22Rv1 (cell line): Measurements from ENCODE around the gene FKRP.

ENCODE experiments used
- H3K27ac ChIP-seq: fragments of 450-650 bp; 2 replicates; pipeline ENCODE4 v1.5.1; 2017
- ZFX ChIP-seq: fragments of 450-650 bp; IDR thresholded peaks from 2 replicates; pipeline ENCODE4 v1.6.1; 2017; ENCODE audit warnings: antibody characterized with exemption, borderline replicate concordance
- TF ChIP-seq, protein P1 (sequence below): fragments of 450-650 bp; IDR thresholded peaks from 2 replicates; pipeline ENCODE4 v1.5.1; 2017; ENCODE audit warnings: mild to moderate bottlenecking

The FKRP gene

DNA sequence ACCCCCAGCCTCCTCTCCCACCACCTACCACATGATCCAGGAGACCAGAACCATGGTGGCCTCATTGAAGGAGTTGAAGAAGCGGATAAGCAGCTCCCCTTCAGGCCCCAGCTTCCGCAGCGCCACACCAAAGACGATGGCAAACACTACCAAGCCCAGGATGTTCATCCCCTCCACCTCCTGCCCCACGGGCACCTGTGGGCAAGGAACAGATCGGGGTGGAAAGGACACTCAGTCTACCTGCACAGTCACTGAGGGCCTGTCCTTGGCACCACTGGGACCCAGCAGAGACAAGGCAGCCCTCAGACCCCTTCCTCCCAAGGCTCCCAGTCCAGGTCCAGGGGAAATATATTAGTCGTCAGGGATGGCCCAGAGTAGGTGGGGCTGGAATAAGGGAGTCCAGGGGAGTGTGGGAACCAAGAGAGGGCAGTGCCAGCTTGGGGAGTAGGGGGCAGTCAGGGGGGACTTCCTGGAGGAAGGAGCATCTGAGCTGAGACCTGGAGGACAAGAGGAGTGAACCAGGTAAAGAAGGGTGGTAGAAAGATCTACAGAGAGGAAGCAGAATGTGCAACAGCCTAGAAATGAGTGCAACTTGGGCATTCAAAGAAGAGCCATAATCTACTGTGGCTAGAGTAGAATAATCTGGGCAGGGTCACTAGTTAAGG is 36.6 kb downstream of the FKRP start:
- peak overlapping the region; percentile 93; the same call in 1 of the 2 replicates for H3K27ac ChIP-seq

DNA sequence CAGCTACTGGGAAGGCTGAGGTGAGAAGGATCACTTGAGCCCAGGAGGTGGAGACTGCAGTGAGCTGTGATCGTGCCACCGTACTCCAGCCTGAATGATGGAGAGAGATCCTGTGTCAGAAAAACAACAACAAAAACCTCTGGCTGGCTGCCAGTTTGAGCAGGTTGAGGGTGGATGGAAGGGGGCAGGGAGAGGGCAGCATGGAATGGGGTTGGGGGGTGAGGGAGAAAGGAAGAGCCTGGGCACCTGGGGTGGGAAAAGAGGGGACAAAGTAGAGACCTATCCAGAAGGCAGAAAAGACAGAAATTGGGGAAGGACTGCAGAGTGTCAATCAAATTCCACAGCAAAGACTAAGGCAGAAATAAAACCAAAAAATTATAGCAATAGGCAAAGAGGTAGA is 37.8 kb downstream of the FKRP start:
- TF ChIP-seq, protein P1, sequence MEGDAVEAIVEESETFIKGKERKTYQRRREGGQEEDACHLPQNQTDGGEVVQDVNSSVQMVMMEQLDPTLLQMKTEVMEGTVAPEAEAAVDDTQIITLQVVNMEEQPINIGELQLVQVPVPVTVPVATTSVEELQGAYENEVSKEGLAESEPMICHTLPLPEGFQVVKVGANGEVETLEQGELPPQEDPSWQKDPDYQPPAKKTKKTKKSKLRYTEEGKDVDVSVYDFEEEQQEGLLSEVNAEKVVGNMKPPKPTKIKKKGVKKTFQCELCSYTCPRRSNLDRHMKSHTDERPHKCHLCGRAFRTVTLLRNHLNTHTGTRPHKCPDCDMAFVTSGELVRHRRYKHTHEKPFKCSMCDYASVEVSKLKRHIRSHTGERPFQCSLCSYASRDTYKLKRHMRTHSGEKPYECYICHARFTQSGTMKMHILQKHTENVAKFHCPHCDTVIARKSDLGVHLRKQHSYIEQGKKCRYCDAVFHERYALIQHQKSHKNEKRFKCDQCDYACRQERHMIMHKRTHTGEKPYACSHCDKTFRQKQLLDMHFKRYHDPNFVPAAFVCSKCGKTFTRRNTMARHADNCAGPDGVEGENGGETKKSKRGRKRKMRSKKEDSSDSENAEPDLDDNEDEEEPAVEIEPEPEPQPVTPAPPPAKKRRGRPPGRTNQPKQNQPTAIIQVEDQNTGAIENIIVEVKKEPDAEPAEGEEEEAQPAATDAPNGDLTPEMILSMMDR = no peak
- TF ChIP-seq ZFX = no peak
- peak overlapping the region; percentile 93 for H3K27ac ChIP-seq

More for the DNA sequence above, 36.6 kb downstream of the FKRP start:
- TF ChIP-seq, protein P1 = no peak
- no peak for TF ChIP-seq ZFX

DNA sequence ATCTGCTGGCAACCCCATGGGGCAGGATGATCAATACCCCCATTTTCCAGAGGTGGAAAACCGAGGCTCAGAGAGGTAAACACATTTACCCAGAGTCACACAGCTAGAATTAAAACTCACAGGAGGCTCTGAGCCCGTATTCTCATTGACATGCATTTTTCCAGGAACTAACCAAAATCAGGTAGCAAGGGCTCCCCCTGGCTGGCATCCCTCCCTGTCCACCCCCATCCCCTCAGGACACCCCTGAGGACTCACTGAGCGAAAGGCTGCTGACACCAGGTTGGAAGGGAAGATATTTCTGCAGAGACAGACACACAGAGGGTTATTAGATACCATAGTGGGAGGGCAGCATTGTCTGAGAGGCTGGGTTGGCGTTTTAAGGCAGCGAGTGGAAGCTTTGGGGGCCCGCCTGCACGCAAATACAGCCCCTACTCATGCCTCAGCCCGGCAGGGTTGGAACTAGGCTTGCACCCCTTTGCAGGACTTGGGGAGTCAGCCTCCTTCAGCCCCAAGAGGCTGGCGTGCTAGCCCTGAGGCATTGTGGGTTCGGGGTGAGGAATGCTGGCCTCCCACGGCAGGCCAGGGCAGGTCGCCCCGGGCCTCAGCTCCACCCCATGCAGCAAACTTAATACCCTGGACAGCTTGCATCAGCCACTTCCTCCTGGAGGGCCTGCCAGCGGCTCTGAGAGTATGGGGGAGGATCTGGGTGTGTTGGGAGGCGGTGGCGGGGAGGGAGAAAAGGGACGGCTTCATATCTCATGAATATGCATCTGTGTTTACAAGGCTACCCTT is 38.6 kb downstream of the FKRP start:
- no peak for TF ChIP-seq ZFX
- TF ChIP-seq, protein P1 = no peak
- peak overlapping the region; percentile 93 for H3K27ac ChIP-seq

DNA sequence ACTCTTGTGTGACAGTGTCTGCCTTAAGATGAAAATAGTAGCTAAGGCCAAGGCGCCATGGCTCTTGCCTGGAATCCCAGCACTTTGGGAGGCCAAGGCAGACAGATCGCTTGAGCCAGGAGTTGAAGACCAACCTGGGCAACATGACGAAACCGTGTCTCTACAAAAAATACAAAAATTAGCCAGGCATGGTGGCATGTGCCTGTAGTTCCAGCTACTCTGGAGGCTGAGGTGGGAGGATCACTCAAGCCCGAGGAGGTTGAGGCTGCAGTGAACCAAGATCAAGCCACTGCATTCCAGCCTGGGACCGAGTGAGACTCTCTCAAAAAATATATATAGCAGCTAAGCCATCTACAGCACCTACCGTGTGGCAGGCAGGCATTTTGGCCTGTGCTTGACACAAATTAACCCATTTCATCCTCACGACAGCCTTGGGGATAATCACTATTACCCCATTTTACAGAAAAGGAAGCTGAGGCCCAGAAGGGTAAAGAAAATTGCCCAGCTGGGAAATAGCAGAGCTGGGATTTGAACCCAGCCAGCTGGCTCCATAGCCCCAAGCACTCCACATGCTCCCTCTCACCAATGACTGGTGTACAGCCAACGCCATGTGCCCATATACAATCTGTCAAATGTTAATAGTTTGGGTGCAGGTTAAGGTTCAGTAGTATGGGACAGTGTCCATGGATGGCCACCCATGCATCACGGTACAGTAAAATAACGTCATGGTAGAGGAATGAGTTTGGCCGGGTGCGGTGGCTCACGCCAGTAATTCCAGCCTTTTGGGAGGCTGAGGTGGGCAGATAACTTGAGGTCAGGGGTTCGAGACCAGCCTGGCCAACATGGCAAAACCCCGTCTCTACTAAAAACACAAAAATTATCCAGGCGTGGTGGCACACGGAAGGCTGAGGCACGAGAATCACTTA is 39.5 kb downstream of the FKRP start:
- TF ChIP-seq ZFX = no peak

DNA sequence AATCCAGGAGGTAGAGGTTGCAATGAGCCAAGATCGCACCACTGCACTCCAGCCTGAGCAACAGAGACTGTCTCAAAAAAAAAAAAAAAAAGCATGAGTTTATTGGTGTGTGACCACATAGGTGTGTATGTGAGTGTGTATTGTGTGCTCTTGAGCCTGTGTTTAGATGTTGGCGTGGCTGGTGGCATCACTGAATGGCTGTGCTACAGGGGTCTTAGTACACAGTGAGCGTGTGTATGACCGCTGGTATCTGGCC is 40.1 kb downstream of the FKRP start:
- peak overlapping the region; percentile 93 for H3K27ac ChIP-seq
- TF ChIP-seq, protein P1 = no peak

More for the DNA sequence above, 39.5 kb downstream of the FKRP start:
- peak overlapping the region; percentile 93 for H3K27ac ChIP-seq

DNA sequence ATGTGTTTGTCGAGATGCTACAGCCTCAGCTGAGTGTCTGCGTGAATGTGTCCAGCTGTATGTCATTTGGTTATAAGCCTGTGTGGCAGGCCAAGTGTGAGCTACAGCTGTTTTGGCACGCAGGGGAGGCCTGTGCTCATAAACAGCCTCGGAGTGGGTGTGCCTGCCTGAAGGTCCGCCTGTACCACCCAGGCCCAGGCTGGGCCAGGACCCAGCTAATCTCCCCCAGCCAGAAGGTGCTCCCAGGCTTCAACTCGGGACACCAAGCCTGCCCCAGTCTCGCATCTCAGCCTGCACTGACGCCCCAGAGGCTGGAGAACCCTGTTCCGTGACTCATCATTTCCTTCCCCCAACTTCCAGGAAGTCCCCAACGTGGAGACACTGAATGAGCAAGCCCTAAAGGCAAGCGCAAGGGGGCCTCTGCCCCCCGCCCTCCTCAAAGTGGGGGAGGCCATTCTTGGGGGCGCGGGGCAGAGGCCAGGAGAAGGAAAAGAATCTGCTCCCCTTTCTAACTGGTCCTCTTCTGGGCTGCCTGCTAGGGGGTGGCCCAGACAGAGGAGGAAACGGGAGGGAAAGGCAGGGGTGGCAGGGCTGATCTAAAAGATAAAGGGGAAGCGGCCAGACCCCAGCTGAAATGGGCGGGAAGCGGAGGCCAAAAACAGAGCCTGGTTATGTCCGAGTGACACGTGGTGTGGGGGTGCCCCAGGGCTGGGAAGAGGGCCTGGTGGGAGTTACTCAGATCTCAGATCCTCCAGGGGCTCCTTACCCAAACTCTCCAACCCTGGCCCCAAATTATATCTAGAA is 40.6 kb downstream of the FKRP start:
- peak overlapping the region; percentile 93 for H3K27ac ChIP-seq
- TF ChIP-seq ZFX = no peak
- TF ChIP-seq, protein P1 = no peak

DNA sequence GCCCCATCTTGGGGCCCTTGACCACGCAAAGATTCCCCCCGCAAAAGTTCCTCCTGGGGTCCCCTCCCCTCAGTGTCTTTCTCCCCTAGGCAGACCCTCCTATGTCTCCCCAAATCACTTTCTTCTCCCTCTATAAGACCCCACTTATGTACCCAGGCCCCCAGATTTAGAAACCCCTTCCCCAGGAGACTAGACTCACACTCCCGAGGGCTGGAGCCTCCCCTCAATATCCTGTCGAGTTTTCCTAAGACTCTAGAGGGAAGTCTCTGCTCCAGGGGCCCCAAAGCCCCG is 41.1 kb downstream of the FKRP start:
- TF ChIP-seq, protein P1 = no peak
- no peak for TF ChIP-seq ZFX
- H3K27ac ChIP-seq = peak overlapping the region; percentile 93
